GM10266 (cell line): Measurements from ENCODE around the gene HNF4A.

Source experiments
- DNase-seq: peaks from one replicate; pipeline ENCODE4 v3.0.0; 2012; ENCODE audit errors: extremely low spot score
- TF ChIP-seq, protein P1 (sequence below): IDR thresholded peaks from 2 replicates; pipeline ENCODE4 v1.5.1; 2012; ENCODE audit warnings: mild to moderate bottlenecking, low read depth; ENCODE audit not compliant: control insufficient read depth, insufficient read depth; ENCODE audit errors: missing control alignments

The HNF4A gene

DNA sequence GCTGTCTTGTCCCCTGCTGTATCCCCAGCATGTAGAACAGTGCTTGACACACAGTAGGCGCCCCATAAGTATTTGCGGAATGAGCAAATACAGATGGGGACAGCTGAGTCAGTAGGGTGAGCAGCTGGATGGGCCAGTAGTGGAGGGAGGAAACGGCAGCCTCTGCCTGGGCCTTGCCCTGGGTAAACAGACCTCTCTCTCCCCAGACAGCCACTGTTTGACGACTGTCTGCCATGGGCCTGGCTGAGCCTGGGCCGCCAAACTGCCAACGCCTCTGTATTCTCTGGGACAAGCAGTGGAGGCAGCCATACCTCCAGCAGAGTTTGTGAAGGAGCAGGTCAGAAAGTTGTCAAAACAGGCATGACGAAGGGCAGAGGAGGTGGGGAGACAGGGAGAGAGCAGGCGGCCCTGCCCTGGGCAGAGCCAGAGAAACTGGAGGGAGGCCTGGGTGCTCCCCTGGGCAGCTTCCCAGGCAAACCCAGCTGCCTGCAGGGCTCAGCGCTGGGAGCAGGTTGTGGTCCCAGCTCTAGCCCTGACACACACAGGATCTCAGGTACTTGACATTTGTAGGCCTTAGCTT is 15.2 kb downstream of the HNF4A start:
- TF ChIP-seq, protein P1, sequence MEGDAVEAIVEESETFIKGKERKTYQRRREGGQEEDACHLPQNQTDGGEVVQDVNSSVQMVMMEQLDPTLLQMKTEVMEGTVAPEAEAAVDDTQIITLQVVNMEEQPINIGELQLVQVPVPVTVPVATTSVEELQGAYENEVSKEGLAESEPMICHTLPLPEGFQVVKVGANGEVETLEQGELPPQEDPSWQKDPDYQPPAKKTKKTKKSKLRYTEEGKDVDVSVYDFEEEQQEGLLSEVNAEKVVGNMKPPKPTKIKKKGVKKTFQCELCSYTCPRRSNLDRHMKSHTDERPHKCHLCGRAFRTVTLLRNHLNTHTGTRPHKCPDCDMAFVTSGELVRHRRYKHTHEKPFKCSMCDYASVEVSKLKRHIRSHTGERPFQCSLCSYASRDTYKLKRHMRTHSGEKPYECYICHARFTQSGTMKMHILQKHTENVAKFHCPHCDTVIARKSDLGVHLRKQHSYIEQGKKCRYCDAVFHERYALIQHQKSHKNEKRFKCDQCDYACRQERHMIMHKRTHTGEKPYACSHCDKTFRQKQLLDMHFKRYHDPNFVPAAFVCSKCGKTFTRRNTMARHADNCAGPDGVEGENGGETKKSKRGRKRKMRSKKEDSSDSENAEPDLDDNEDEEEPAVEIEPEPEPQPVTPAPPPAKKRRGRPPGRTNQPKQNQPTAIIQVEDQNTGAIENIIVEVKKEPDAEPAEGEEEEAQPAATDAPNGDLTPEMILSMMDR = no peak
- DNase-seq = no peak

DNA sequence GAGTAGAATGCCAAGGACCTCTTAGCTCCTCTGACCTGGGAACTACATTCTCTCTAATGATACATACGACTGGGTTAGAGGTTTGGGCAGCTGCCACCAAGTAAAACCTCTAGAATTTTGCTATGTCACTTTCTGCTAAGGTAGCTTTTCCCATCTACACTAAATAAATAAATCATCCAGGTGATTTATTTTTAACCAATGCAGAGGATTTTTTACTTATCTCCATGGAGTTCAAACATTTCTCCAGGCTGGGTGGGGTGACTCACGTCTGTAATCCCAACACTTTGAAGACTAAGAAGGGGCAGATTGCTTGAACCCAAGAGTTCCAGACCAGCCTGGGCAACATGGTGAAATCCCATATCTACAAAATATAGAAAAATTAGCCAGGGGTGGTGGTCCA is 27.1 kb downstream of the HNF4A start:
- DNase-seq = no peak
- TF ChIP-seq, protein P1 = no peak

DNA sequence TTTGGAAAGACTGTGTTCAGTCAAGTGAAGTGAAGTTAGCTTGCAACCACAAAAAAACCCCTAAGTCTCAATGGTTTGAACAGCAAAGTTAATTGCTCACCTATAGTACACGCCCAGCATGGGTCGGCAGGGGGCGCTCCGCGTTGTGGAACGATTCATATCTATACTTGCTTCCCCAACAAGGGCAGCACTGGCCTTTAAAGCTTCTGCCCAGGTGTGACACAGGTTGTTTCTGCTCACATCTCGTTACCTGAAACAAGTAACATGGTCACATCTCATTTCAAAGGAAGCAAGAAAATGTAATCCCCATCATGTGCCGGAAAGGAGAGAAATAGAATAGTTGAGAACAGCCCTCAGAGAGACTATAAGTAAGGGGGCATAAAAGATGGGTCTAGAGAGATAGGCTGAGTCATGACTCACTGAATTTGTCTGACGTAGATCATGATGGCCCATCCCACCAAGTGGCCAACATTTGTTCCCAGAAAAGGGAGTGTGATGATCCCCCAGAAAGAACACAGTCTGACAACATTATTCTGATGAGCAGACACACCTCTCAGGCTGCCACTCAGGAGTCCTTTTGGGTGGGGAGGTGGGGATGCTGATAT is 29.0 kb downstream of the HNF4A start:
- peak; percentile 75 for DNase-seq
- TF ChIP-seq, protein P1 = peak; percentile 88

DNA sequence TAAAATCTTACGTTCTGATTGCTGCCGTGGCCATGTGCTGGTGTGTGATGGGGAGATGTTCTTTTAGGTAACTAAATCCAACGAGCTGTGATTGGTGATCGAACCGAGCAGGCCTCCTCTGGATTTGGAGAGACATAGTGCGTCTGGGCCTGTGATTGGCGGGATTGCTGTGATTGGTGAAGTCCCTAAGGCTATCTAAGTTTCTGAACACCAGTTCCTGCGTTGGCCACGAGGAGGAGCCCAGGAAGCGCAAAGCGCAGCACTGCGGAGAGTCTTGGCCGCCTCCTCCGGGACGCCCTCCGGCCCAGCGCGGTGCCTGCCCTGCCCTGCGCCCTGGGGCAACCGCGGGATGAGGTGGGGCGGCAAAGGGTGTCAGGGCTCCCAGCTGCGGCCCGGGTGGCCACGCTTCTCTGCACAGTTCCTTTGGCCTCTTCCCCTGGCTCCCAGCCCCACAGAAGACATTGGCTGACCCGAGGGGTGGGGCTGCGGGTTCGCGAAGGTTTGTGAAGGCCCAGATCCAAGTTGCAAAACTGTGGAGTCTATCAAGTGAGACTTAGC is 33.0 kb downstream of the HNF4A start:
- TF ChIP-seq, protein P1 = peak; percentile 82
- peak; percentile 81 for DNase-seq

DNA sequence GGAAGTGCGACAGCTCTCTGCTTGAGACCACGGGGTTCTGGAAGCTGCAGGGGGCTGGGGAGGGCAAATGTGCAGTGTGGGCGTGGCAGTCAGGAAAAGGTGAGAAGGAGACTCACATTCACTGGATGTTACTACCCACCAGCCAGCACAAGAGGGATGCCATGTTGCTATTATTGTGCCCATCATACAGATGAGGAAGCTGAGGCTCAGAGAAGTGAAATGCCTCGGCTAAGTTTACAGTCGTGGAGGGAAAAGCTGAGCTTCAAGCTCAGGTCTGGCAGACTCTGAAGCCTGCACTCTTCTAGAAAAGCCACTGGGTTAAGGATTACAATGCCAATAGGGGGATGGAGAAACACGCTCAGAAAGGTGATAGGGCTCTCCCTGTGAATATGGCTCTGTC is 34.4 kb downstream of the HNF4A start:
- DNase-seq = no peak
- TF ChIP-seq, protein P1 = no peak

DNA sequence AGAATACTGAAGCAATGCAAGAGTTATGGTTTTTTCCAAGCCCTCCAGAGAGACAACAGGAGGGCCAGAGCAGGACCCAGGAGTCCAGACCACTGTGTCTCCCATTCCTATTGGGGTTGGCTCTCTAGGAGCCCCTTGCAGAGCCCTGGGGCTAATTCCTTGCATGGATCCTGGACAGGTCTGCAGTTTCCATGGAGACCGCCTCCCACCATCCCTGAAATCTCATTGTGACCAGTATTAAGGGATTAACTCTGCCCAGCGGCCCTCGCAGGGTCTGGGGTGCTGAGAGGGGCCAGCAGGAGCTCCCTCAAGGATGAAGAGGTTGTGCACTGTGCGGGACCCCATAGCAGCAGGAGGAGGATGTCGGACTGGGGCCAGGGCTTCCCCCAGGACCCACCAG is 34.8 kb downstream of the HNF4A start:
- TF ChIP-seq, protein P1 = no peak
- no peak for DNase-seq

DNA sequence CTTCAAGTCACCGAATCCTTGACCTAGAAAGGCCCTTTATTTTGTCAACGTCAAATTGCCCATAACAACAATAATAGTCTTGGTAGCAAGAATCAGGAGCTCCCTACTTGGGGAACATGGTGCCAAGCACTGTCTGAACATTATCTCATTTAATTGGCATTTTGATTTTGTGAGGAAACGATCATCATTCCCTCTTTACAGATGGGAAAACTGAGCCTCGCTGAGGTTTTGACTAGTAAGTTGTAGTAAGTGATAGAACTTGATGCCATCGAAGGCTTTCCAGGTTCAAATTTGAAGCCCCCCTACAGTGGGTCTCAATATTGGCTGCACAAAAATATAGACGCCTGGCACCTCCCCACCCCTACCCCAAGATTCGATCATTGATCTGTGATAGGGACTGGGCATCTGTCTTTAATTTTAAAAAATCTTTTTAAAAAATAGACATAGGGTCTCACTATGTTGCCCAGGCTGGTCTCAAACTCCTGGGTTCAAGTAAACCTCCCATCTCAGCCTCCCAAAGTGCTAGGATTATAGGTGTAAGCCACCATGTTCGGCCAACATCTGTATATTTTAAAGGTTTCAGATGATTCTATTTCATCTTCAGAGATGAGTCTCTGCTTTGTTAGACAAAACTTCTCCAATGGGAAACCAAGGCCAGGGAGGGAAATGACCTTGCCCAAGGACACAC is 36.7 kb downstream of the HNF4A start:
- TF ChIP-seq, protein P1 = no peak
- no peak for DNase-seq
